Urothelium cell line (cell line): ENCODE measurements around the gene DCLK2.
A peak's percentile ranks its signal among the peaks of the same experiment; 100 is the strongest.

Source experiments
- DNase-seq: peaks from one replicate; pipeline ENCODE4 v3.0.0; 2011; ENCODE audit warnings: low spot score, mixed read lengths
- FAIRE-seq: peaks from 2 replicates; lab custom pipeline; 2011; peaks lifted over from hg19 to GRCh38; lab: Jason Lieb, UNC

DCLK2 gene

DNA sequence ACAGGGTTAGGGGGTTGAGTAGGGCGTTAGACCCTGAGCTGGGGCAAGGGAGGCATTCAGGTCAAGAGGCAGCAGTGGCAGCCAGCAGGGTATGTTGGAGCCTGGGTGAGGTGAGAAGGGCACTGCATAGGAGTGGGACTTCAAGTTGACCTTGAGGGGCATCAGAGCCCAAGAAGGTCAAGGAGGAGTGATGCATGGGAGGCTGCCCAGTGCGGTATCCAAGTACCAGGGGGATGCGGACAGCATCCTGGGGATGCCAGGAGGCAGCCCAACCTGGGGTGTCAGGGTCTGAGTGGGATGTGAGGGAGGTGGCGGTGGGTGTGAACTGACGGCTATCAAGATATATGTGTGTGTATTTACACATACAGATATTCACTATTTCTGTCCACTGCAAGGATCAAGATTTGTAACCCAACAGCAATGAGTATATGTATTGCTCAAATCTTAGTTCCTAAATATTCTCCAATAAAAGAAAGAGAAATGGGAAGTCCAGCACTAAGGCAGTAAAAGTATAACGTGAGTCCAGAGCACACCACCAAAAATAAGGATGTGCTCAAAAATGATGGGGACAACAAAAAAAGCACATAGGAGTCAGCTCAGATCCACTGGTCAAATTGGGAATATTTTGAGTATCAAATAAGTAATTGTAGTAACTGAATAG is 9.8 kb upstream of the DCLK2 start:
- FAIRE-seq (no peak), DNase-seq (no peak)

DNA sequence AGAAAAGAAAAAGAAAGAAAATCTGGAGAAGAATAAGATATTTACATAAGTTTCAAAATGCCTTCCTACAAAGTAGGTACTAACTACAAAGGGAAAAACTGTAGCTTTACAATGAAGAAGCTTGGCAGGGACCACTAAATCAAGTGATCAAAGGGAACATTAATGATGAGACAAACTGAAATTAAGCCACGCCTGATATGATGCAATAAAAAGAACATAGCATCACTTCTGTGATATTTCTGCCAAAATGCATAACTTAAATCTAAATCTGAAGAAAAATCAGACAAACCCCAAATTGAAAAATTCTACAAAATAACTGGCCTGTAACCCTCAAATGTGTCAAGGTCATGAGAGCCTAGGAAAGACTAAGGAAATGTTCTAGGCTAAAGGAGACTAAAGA is 8.9 kb upstream of the DCLK2 start:
- DNase-seq: no peak

DNA sequence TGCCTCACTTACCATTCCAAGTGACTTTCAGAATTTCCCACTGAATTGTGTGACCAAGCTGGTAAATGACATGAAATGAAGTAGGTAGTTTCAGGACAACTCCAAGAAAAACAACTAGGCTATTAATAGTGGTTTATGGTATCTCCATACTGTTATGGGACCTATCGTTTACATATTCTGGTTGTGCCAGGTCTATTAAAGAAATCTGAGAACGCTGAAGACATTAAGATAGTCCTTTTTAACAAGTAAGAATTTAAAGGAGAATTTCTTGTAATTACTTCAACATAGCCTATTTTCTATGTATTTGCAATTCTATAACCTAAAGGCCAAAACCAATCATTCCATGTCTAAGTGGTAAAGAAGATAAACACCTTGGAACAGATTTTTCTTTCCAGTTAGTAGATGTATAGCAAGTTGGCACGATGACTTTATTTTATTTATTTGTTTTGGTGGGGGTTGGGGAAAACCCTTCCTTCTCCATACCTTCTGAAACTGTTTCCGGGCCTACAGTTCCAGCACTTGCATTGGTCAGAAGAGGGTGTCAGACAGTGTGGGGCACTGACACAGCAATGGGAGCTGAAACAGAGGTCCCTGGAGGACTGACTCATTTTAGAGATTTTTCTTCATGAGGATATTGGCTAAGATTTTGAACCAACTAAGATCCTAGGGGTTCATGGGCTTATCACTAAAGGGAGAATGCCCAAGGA is 7.6 kb upstream of the DCLK2 start:
- DNase-seq (no peak), FAIRE-seq (no peak)

More for the DNA sequence above, 8.9 kb upstream of the DCLK2 start:
- no peak for FAIRE-seq

DNA sequence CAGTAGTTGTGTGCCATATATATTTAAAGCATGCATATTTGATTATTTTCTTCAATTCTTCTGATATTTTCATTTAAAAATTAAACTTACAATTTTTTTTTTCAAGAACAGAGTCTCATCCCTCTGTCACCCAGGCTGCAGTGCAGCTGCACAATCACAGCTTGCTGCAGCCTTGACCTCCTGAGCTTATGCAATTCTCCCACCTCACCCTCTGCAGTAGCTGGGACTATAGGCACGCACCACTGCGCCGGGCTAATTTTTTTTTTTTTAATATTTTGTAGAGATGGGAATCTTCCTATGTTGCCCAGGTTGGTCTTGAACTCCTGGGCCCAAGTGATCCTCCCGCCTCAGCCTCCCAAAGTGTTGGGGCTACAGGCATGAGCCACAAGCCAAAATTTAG is 5.8 kb upstream of the DCLK2 start:
- FAIRE-seq (no peak), DNase-seq (no peak)

DNA sequence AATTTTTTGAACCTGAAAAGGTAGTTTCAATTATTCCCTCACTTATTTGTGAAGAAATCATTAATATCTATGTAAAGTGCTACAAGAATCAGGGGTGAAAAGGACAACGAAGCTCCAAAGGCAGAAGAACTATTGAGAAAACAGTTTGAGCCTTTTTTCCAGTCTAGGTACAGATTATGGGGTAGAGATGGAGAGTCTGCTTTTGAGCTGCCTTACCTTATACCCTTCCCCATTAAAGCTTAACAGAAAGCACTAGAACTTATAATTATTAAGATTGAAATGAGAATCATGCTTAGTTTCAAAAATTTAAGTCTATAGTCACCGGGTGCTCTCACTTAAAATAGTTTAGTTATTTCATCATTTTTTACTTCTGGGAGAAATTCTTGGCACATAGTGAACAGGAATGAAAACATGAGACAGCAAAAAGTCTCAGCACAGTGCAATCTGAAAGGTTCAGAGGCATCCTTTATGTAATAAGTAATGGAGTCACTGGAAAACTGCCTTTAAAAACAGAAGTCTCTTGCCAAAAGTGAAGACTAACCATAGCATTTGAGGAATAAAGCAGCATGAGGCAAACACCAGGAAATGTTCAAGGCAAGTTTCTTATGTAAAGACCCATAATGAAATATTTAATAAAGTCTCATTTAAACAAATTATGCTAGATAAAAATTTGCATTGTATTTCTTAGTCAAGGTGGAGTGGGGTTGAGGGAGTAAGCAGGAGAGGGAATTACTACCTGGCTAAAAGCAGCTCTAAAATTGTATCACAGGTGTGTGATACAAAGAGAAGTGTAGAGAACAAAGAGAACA is 5.1 kb upstream of the DCLK2 start:
- no peak for FAIRE-seq
- DNase-seq: no peak

DNA sequence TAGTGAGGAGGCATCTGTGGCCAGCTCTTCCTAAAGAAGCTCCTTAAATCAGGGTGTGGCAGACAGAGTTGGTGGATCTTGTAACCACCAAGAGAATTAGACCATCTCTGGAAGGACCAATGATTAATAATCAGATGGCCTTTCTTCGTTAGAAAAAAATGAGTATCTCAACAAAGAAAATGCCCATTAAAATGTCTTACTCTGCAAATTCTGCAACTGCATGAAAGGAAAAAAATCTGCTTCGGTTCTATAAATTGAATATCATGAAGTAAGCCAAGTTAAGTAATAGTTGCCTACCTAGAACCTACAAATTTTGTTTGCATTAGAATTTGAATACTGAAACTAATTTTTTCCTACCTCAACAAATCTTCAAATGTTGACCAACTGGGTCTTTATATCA is 4.2 kb upstream of the DCLK2 start:
- DNase-seq (no peak), FAIRE-seq (no peak)

DNA sequence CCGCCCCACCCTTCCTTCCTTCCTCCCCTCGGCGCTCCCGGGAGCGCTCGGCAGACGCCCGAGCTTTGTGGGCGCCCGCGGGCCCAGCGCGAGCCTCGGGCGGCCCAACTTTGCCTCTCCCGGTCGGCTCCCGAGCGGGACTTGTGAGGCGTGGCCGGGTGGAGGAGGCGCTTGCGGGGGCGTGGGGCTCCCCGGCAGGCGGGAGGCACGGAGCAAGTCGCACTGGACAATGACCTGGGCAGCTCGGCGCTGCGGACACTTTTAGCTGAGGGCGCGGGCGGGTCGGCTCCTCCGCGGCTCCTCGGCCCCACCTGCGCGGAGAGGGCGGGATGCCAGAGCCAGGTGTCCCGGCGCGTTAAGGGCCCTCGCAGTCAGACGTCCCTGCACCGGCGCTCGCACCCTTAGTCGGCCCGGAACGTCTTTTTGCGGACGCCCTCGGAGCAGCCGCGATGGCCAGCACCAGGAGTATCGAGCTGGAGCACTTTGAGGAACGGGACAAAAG is 385 bp downstream of the DCLK2 start:
- DNase-seq: peak; percentile 58
- no peak for FAIRE-seq

DNA sequence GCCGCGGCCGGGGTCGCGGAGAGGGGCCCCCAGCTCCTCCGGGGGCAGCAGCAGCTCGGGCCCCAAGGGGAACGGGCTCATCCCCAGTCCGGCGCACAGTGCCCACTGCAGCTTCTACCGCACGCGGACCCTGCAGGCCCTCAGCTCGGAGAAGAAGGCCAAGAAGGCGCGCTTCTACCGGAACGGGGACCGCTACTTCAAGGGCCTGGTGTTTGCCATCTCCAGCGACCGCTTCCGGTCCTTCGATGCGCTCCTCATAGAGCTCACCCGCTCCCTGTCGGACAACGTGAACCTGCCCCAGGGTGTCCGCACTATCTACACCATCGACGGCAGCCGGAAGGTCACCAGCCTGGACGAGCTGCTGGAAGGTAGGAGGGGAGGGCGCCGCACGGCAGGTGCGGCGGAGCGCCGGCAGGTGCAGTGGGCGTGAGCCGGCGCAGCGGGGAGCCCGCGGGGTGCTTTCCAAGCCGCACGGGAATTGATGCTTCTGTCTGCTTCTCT is 886 bp downstream of the DCLK2 start:
- DNase-seq: peak; percentile 47
- FAIRE-seq: no peak

DNA sequence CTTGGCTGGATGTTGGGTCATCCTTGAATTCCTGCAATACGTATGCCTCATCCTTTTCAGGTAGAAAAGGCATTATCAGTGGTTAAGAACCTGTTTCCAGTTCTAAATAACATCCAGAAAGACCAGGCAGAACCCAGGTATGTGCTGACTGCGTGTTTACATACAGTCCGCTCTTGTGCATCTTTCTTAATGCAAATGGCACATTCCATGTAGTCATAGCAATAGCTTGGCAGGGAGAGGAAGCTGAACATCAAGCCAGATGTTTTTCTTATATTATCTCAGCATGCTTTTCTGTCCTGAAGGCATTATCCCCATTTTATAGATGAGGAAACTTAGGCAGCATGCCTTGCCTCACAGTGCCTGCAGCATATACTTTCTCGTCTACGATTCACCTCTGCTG is 2.1 kb downstream of the DCLK2 start:
- FAIRE-seq (no peak), DNase-seq (no peak)

DNA sequence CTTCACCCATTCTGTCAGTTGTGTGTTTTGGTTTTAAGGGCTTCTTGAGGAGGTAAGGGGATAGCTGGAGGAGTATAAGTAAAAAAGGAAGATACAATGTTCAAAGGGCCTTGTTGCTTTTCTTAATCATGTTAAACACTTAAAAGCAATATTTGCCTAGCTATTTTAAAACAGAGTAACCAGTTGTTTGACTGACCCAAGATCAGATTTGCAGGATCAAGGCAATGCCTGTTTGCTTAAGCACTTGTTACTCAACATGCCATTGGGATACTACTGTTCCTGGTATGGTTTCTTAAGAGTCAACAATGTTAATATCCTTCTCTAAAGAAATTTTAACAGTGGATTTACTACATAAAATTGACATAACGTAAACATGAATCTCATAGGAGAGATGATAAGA is 2.6 kb downstream of the DCLK2 start:
- DNase-seq: no peak
- FAIRE-seq: no peak

DNA sequence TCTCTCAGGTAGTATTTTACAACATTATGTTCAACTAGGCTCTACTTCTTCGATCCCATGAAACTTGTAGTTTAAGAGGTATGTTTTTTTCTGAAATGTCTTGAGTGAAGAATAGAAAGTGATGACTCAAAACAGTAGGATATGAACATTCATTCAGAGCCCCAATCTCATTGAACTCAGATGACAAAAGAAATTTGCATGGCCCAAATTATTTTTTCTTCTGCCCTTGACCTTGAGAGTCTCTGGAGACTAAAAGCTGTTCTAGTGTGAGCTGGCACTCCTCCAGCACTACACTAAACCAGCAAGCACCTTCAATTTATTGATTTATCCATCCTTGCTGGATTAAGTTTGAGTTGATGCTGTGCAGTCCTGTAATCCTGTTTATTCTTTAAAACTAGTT is 4.0 kb downstream of the DCLK2 start:
- FAIRE-seq (no peak), DNase-seq (no peak)

DNA sequence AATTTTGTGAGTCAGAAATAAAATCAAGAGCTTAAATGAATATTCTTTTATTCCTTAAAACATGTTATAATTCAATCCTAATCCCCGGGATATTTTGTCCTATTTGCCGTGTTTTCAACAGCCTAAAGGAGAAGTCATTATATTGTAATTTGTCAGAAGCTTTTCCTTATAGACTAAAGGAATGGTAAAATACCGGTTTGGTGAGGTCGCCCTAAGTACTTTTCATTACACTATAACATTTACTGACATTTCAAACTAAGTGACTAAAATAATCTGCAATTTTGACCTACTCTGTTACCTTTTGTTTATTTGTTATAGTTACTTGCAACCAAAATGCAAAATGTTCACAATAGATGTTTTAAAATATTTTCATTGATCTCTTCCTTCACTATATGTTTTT is 8.8 kb downstream of the DCLK2 start:
- no peak for DNase-seq
- no peak for FAIRE-seq

DNA sequence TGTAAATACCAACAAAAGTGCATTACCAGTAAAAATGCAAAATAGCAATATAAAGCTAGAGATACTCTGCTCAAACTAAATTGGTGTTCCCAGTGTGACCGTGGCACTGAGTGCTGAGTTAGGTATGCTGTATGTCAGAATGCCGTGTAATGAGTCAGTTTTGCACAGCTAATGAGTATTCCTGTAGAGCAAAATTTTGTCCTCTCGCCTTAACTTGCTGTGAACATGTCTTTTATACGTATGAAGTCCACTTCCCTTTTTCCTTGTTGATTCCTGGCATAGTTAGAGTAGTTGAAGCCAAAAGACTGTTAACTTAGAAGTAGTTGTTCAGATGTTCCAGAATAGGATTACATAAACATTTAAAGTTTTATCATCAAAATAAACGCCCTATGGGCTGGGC is 11.5 kb downstream of the DCLK2 start:
- FAIRE-seq (no peak), DNase-seq (no peak)

DNA sequence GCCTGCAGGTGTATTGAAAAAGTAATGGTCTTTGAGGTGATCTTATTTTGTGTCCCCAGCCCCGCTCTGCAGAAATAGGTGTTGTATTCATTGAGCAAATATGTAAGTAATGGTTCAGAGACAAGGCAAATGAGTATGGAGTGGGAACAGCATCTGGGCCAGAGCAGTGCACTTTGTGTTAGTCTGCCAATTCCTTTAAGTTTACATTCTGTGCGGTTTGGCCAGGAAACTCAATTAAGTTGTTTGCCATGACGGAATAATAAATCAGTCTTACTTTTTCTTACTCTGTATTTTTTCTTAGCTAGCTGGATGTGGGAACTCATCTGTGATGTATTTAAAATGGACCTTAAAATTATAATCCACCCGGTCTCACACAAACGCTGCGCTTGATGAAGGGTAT is 12.6 kb downstream of the DCLK2 start:
- no peak for DNase-seq
- no peak for FAIRE-seq

DNA sequence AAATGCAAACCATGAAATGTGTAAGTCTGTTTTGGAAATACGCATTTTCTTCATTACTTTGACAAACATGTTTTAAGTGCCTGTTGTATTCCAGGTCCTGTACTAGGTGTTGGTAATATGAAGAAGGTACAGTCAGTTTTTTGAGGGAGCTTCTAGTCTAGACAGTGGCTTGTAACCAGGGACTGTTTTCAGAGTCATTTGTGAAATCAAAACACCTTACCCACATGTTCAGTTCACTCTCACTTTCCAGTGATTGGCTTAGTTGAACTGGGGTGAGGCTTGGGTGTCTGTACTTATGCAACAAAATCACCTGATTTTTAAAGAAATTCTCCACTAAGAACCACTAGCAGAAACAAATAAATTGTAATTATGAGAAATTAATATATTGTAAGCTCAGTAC is 16.4 kb downstream of the DCLK2 start:
- DNase-seq (no peak), FAIRE-seq (no peak)

DNA sequence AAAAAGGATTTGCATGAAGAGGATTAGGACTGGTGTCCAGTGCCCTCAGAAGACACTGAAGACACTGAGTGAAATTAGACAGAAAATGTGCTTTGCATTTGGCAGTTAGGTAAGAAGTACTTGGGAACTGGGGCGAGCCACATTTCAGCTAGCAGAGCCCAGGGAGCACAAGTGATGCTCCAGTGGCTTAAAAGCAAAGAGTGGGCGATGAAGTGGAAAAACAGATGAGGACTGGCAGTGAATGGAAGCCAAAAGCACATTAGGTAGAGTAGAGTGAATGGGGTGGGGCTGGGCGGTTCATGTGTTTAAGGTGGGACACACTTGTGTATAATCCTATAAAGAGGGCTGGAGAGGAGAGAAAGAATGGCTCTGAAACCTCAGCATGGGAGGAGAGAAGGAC is 18.4 kb downstream of the DCLK2 start:
- no peak for DNase-seq
- FAIRE-seq: no peak

DNA sequence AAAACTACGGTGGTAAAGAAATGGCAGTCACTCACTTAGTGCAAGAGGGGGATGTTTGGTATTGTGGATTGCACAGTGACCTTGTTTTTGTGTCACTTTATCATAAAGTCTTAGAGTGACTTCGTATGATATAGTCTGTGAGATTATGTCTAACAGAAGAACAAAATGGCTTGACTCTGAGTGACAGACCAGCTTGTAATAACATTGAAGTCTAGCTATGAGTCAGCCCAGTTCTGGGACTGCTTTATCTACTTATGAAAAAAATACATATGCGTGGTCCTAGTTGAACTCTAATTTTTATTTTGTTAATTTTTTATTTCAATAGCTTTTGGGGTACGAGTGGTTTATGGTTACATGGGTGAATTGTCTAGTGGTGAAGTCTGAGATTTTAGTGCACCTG is 20.0 kb downstream of the DCLK2 start:
- FAIRE-seq: no peak
- no peak for DNase-seq

DNA sequence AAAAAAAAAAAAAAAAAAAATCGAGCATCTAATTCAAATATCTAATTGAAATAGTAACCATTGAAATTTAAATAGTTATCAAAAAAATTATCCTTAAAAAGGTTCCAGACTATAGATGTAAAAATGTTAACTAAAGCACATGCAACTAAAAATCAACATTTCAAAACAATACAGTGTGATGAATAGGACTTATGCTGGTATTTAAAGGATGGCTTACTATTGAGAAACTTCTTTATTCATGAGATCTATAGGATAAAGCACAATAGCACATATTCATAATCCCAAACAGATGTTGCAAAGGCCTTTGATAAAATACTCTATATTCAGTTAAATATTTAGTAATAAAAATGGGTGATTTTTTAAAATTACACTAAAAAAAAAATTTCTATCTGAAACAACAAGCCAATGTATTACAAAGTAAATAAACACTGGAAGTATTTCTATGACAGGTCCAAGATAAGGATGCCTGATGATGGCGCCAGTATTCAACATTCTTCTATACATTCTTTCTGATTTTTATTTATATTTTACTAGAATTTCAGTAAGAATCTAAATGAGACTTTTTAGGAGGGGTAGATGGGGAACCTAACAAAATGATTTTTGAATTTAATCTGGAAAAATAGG is 26.3 kb downstream of the DCLK2 start:
- no peak for FAIRE-seq
- no peak for DNase-seq

DNA sequence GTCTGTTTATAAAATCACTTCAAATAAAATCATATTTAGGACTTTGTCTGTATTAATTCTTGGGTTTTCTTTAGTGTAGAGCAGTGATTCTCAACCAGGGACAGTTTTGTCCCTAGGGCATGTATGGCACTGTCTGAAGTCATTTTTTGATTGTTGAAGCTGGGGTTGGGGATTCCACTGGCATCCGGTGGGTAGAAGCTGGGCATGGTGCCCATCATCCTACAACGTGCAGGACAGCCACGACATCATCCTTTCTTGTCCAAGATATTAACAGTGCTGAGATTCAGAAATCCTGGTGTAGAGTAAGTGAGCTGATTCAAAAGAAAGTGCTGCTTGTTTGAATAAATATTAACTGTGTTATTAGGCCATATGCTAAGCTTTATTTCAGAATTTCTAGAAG is 28.6 kb downstream of the DCLK2 start:
- FAIRE-seq (no peak), DNase-seq (no peak)

DNA sequence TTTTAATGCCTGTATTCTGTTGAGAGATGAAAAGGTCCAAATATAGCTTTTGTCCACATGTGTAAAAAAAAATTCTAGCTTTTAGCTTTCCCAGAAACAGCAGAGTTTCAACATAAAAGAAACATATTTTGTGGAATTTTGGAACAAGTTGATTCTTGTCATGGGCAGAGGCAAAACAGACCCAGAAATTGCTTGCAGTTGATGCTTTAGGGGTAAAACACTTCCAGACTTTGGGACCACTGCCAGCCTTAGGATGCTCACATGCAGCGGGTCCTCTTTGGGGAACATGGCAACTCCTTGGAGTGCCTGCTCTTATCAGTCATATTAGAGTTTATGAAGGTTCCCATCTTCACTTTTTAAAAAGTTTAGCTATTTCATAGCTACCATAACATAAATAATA is 30.4 kb downstream of the DCLK2 start:
- no peak for DNase-seq
- no peak for FAIRE-seq

DNA sequence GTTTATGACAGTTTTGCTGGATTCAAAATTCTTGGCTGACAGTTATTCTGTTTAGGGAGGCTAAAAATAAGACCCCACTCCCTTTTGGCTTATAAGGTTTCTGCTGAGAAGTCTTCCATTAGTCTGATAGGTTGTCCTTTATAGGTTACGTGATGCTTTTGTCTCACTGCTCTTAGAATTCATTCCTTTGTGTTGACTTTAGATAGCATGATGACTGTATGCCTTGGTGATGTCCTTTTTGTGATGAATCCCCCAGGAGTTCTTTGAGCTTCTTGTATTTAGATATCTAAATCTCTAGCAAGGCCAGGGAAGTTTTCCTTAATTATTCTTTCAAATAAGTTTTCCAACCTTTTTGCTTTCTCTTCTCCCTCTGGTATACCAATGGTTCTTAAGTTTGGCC is 36.4 kb downstream of the DCLK2 start:
- no peak for DNase-seq
- no peak for FAIRE-seq
